Hematopoietic multipotent progenitor cell treated with erythropoietin and hydrocortisone succinate and interleukin-3 and kit ligand, for 4 days (in vitro differentiated cells): Measurements from ENCODE around the gene FBXW12.

Source experiments
- DNase-seq: peaks from one replicate; pipeline ENCODE4 v3.0.0-alpha.2; 2015

The FBXW12 gene

DNA sequence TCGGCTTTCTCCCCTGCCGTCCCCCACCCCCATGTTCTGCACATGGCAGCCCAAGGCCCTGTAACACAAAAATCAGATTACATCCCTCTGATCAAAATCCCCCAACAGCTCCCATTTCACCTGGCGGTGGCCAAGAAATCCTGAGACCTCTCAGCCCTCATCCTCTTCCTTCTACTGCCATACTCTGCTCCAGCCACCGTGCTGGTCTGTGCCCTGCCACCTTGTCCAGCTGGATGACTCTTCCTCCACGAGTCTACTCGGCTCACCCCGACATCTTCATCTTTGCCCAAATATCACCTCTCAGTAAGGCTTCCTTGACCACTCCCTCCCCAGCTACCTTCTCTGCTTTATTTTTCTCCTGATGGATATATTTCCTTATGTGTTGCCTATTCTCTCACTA lies 64.8 kb downstream of the FBXW12 start:
- DNase-seq = no peak

GRCh38 chr3:48437812-48438211 lies 65.8 kb downstream of the FBXW12 start:
- DNase-seq = no peak

DNA sequence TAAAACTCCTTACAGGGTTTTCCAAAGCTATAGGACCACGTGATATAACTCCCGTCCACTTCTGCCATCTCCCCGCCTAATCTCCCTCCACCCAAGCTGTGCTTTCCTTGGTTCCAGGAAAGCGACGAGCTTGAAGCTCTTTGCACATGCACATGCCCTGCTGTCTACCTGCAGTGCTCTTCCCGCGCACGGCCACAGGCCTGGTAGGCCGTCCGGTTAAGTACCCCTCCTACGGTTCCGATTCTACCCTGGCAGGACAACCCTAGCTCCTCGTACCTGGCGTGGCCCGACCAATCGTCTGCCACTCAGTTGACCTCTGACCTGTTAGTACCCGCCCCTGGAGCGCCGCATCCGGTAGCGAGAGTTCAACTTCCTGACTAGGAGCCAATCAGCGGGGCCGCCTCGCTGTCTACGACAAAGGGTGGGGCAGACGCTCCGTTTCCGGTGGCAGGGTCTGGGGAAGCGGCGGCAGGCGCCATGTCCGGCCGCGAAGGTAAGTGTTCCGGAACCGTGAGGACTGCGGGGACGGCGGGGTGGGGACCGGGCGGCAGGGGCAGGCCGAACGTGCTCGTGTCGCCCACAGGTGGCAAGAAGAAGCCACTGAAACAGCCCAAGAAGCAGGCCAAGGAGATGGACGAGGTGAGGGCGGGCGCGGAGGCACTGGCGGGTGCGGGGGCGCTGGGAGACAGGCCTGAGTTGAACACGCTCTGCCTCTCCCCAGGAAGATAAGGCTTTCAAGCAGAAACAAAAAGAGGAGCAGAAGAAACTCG lies 68.0 kb downstream of the FBXW12 start, which contains the start of the genes CCDC51 and TMA7:
TSS of gene CCDC51 (minus strand) at position 300 of the 770 bp plus-strand sequence. CDS start 4,991 bp downstream, outside the sequence.
TSS of gene TMA7 (plus strand) at position 438 of the 770 bp plus-strand sequence. CDS start at position 478, 40 bp downstream.
- peak; percentile 99 for DNase-seq

DNA sequence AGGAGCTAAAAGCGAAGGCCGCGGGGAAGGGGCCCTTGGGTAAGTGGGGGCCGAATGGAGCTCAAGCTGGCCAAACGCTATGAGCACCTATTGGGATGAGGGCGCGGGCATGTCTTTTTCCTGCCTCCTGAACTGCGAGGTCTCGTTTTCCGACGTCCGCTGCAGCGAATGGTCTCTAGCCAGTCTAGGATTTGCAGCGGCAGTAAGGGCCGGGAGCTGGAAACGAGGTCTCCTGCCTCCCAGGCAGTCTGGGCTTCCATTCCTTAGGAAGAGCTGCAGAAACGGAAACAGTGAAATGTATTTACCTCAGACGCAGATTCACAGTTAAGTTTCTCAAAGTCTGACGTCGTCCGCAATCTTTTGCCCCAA lies 68.6 kb downstream of the FBXW12 start:
- peak; percentile 35 for DNase-seq

- no peak for DNase-seq
These were observed 69.9 kb downstream of the FBXW12 start for GRCh38 chr3:48441940-48442339.
